Stimulated activated CD4-positive, alpha-beta T cell treated with anti-CD3 and anti-CD28 coated beads, Interleukin-1b, Interleukin-23, amount 100 ng/mL, for 1 hour (primary cell): ENCODE measurements around the gene ACBD4.

Source experiments
- DNase-seq, 2 donors: peaks; one replicate each; pipeline ENCODE4 v3.0.0-alpha.2; 2020; ENCODE audit warnings: low read depth in 2 of 2

ACBD4 gene

DNA sequence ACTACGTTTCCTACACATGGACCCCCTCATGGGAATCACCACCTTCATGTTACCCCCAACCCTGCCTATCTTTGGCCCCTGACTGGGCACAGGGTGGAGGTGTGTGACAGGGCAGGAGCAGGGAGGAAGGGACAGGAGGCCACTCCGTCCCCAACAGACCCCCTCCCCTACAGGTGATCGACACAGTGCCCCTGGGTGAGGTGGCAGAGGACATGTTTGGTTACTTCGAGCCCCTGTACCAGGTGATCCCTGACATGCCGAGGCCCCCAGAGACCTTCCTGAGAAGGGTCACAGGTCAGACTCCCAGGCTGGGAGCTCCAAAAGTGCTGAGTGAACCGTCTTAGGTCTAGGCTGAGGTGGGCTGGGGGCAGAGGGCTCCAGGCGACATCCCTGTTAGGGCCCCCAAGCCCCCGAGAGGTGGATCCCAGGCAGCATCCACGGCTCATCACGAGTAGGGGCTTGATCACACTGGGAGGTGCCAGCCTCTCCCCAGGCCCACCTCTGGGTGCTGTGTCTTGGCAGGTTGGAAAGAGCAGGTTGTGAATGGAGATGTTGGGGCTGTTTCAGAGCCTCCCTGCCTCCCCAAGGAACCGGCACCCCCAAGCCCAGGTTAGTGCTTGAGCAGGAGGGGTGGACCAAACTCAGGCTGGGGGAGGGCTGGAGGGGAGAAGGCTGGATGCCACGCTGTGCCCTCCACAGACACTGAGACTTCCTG, 1.5 kb downstream of the ACBD4 start:
- DNase-seq = no peak

DNA sequence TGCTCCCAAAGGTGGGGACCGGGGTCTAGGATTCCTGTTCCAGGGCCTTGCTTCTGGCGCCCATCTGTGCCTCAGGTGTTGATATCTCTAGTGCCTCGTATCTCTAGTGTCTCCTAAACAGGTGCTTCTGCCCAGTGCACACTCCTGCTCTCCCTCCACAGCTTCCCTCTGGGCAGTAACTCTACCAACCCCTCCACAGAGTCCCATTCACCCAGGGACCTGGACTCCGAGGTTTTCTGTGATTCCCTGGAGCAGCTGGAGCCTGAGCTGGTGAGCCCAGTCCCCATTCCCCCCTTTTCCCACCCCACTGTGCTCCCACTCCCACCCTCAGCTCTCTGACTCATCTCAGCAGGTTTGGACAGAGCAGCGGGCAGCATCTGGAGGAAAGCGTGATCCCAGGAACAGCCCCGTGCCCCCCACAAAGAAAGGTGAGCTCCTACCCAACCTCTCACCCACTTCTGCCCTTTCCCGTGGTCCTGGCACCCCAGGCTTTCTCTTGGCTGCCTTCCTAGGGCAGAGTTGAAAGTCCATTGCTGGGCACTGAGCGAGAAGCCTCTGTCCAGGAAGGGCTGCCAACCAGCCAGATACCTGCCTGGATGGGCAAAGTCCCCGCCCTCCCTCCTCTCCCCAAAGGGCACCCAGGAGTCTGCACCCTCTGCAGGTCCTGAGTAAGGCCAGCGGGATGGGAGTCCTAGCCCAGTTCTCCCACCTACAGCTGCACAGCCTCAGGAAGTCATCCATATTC, 2.2 kb downstream of the ACBD4 start:
- DNase-seq = no peak

GRCh38 chr17:45138911-45139532, 3.5 kb downstream of the ACBD4 start:
- no peak for DNase-seq

GRCh38 chr17:45139533-45139920, 4.0 kb downstream of the ACBD4 start:
- DNase-seq = no peak

DNA sequence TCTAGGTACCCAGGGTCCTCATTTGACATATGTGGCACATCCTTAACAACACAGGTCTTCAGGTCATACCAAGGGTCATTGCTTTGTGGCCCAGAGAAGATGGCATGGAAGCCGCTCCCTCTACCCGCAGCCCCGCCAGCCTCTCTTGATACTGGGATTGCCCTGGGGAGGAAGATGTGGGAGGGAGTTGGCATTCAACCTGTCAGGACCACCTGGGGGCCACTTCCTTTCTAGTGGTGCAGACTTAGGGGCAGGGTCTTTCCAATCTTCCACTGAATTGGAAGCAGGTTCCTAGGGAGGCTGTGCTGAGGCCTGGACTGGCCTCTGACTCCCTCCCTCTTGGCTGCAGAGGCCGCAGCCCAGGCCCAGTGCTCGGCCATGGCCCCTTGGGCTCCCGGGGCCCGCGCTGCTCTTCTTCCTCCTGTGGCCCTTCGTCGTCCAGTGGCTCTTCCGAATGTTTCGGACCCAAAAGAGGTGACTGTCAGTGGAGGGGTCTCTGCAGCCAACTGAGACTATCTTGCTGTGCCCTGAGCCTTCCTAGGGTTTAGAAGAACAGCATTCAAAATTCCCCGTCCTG, 7.7 kb downstream of the ACBD4 start:
- DNase-seq = no peak

- no peak for DNase-seq
Observed at GRCh38 chr17:45143767-45144198, 8.3 kb downstream of the ACBD4 start.

- DNase-seq = no peak
Observed at GRCh38 chr17:45144199-45145034, 8.9 kb downstream of the ACBD4 start.

DNA sequence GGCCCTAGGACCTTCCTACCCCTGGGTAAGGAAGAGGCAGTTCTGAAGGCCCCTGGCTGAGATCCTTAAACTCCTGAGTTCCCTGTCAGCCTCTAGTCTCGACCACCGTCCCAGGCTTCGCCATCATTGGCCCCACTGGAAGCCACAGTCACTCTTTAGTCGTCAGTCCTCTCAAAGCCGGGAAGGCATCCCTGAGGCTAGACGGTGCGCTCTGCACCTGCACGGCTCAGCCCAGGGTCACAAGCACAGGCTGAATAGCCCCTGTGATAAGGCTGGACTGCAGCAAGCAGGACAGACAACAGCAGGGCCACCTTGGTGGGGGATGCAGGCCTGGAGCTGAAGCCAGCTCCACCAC, 9.5 kb downstream of the ACBD4 start:
- DNase-seq = no peak

- no peak for DNase-seq
Observed at GRCh38 chr17:45146166-45146565, 10.7 kb downstream of the ACBD4 start.

DNA sequence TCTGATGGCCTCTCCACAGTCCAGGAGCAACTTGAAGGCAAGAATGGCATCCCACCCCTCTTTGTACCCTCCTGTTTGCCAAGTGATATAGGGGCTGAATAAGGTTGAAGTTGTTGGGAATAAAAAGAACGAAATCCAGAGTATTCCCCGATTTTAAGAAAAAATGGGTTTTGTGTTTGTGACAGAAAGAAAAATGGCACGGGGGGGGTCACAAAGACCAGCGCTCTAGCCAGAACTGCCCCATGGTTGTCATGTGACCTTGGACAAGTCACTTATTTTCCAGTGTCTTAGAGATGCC, 11.1 kb downstream of the ACBD4 start:
- no peak for DNase-seq

DNA sequence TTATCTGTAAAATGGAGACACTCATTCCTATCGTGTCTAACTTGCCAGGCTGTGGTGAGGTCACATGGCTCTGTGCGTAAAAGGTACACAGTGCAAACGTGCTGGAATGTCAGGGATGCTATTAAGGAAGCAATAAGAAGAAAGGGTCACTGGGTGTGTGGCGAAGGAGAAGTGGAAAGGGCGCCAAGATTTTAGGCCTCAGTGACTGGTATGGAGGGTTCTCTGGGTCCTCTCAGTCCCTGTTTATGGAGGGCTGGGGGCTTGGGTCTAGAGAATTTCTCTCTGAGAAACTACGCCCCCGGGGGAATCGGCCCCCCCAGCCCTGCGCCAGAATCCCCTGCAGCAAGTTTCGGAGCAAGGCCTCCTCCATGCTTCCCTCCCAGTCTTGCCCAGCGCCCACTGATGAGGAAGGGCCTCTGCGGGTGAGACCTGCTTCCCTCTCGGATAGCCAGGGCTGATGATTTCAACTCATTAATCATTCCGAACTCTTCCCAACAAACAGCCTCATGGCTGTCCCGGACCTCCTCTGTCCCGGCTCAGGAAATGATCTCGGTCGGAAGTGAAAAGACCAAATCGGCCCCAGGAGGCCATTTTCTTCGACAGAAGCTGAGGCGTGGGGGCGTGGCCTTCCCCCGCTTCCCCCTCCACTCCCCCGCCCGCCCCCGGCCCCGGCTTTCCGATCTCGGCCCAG, 11.5 kb downstream of the ACBD4 start:
- no peak for DNase-seq

DNA sequence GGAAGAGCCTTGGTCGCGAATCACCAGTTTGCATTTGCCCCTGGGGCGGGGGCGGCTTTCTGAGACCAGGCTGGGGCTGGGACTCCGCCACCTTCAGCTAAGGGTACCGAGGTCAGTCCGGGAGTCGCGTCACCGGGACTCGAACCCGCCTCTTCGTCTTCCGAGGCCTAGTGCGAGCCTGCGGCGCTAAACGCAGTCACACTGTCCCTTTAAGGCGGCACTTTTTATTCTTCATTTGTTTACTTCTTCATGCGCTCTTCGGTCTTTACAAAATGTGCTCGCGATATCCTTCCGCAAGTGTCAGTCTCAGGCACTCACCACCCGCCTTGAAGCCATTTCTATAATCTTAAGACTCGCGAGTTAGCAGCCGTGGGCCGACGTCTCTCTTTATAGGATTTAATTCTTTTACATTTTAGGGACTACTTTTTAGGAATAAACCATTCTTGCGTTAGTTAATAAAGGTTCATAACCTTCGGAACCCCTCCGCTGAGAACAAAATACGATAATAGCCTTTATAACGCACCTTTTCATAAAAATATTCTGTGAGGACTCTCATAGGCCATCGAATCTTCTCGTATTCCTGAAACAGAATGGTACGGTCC, 12.2 kb downstream of the ACBD4 start:
- peak; percentile 41 to 54 for DNase-seq

GRCh38 chr17:45148183-45149036, 12.9 kb downstream of the ACBD4 start, which contains the start of gene HEXIM1:
Gene HEXIM1 (plus strand): TSS chr17:45148475. CDS start chr17:45149191, 716 bp downstream.
- DNase-seq = peak; percentile 97 to 98

- DNase-seq = peak in 1 of 2 donors; percentile 38
Observed at GRCh38 chr17:45149037-45149668, 13.7 kb downstream of the ACBD4 start.

- DNase-seq = no peak
Observed at GRCh38 chr17:45149669-45150664, 14.5 kb downstream of the ACBD4 start.

DNA sequence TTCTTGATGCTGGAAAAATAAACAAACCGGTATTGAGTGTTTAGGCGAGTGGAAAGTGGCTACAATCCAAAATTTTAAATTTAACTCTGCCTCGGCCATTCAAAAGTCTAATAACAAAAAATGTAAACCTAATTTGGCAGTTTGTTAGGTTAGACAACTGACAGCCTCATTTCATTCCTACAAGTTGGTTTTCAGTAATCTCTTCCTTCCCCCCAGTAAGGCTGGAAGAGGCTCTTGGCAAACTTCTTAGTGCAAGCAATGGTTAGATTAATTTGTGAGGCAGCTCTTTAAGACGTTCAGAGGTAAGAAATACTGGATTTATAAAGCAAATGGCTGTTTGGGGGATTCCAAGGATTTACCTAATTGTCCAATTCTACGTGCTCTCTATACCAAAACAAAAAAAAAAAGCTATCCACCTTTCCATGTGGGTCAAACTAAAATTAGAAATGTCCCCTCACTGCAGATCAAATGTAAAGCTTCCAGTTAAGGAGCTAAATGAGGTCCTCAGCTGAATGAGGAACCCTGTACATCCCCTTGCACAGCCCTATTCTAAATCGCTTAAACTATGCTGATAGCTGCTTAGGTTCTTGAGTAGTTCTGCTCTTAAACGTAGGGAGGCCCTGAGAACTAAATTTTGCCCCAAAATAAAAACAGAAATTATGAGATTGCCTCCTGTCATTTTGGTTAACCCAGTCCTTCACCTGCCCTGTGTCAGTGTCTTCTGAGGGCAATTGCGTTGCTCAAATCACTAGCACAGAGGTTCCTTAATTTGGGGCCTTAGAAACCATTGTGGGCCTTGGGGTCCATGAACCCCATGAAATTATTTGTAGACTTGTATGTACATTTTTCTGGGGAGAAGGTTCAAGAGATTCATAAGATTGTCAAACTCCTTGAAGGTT, 15.7 kb downstream of the ACBD4 start:
- no peak for DNase-seq

DNA sequence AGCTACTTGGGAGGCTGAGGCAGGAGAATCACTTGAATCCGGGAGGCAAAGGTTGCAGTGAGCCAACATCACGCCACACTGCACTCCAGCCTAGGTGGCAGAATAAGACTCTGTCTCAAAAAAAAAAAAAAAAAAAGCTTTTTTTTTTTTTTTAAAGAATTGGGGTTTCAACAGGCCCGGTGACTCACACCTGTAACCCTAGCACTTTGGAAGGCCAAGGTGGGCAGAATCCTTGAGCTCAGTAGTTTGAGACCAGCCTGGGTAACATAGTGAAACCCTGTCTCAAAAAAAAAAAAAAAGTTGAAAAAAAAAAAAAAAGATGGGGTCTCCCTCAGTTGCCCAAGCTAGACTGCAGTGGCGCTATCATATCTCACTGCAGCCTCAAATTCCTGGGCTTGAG, 19.5 kb downstream of the ACBD4 start:
- no peak for DNase-seq
